Endothelial cell of umbilical vein (primary cell): ENCODE data around the gene STARD6. TPM values are rescaled to one million over a fixed set of nuclear protein-coding genes. Genes with fewer than 3 reads are reported as not detected.

Experiments
- BruUV-seq: library from RNA; stranded (reverse); fragments of 400-500 nt; replicated peaks from 2 replicates; lab custom pipeline; 2021; lab: Mats Ljungman, UMichigan
- CTCF ChIA-PET: fragments of 300-600, 350-600 bp; sonication (Branson Sonifier 250); formaldehyde crosslinking; loops from one replicate; lab custom pipeline; 2021; ENCODE audit warnings: antibody characterized with exemption, inconsistent platforms; lab: Charles Lee
- POLR2A ChIA-PET: fragments of 300-600, 350-600 bp; sonication (Branson Sonifier 250); formaldehyde crosslinking; loops from one replicate; lab custom pipeline; 2021; ENCODE audit warnings: antibody characterized with exemption, inconsistent platforms; lab: Charles Lee
- DNase-seq: peaks from one replicate; pipeline ENCODE4 v3.0.0-alpha.2; 2011; ENCODE audit warnings: low read depth, low spot score
- FAIRE-seq: peaks from 2 replicates; lab custom pipeline; 2011; peaks lifted over from hg19 to GRCh38; lab: Jason Lieb, UNC
- H2AFZ ChIP-seq: 2 replicates; pipeline ENCODE4 v1.6.0; 2012; ENCODE audit warnings: low read depth, low read length, control low read depth, inconsistent platforms
- H3K27ac ChIP-seq: 2 replicates; pipeline ENCODE4 v1.5.1; 2011; ENCODE audit warnings: low read depth, mild to moderate bottlenecking, control low read depth, low read length, moderate library complexity; ENCODE audit not compliant: insufficient read depth
- H3K27me3 ChIP-seq, 2 experiments: 2 replicates each; pipeline versions ENCODE4 v1.6.0 to v1.6.1; 2011; ENCODE audit warnings: low read length in 2 of 2, mixed read lengths in 1 of 2; ENCODE audit not compliant: control insufficient read depth in 2 of 2, insufficient read depth in 2 of 2
- H3K36me3 ChIP-seq, 2 experiments: 2 replicates in 1 of 2; 3 replicates in 1 of 2; pipeline ENCODE4 v1.5.1; 2011; ENCODE audit warnings: low read length in 2 of 2, mild to moderate bottlenecking in 1 of 2, moderate library complexity in 1 of 2; ENCODE audit not compliant: control insufficient read depth in 2 of 2, insufficient read depth in 2 of 2; ENCODE audit errors: extremely low read depth in 1 of 2
- H3K4me1 ChIP-seq: 3 replicates; pipeline ENCODE4 v1.5.1; 2011; ENCODE audit warnings: mild to moderate bottlenecking, low read length; ENCODE audit not compliant: control insufficient read depth, insufficient read depth; ENCODE audit errors: extremely low read depth
- H3K4me2 ChIP-seq: 2 replicates; pipeline ENCODE4 v1.6.1; 2011; ENCODE audit warnings: low read length, control low read depth, mixed read lengths; ENCODE audit not compliant: insufficient read depth
- H3K4me3 ChIP-seq, 3 experiments: fragments of 200-600 bp in 1 of 3; sonication (generic), shearing (Covaris generic) in 1 of 3; replicated peaks in 1 of 3; 2 replicates each; pipeline ENCODE4 v1.5.1; 2011 to 2016; ENCODE audit warnings: control low read depth in 3 of 3, low read length in 3 of 3, mild to moderate bottlenecking in 2 of 3, inconsistent platforms in 1 of 3, low read depth in 1 of 3, moderate library complexity in 1 of 3; ENCODE audit not compliant: insufficient read depth in 1 of 3
- H3K79me2 ChIP-seq: 2 replicates; pipeline ENCODE4 v1.6.0; 2012; ENCODE audit warnings: low read length, inconsistent platforms; ENCODE audit not compliant: control insufficient read depth, insufficient read depth
- H3K9ac ChIP-seq: replicated peaks from 2 replicates; pipeline ENCODE3; 2011; ENCODE audit warnings: low read length, control low read depth; ENCODE audit not compliant: insufficient read depth; ENCODE audit errors: extremely low read depth
- H3K9me1 ChIP-seq: replicated peaks from 3 replicates; pipeline ENCODE4 v1.6.0; 2011; ENCODE audit warnings: mild to moderate bottlenecking, low read length; ENCODE audit not compliant: control insufficient read depth, insufficient read depth; ENCODE audit errors: extremely low read depth
- H3K9me3 ChIP-seq: replicated peaks from 2 replicates; pipeline ENCODE4 v1.5.1; 2012; ENCODE audit warnings: low read length, inconsistent platforms; ENCODE audit not compliant: control insufficient read depth, insufficient read depth
- H4K20me1 ChIP-seq: replicated peaks from 2 replicates; pipeline ENCODE3; 2011; ENCODE audit warnings: mild to moderate bottlenecking, low read length; ENCODE audit not compliant: control insufficient read depth, insufficient read depth; ENCODE audit errors: extremely low read depth
- EZH2 ChIP-seq: IDR thresholded peaks from 2 replicates; pipeline ENCODE4 v1.6.1; 2012; ENCODE audit warnings: borderline replicate concordance, low read depth, mild to moderate bottlenecking, moderate library complexity, low read length, inconsistent platforms; ENCODE audit not compliant: severe bottlenecking
- FOS ChIP-seq: IDR thresholded peaks from 2 replicates; pipeline ENCODE4 v1.6.1; 2011; ENCODE audit warnings: mild to moderate bottlenecking, low read length, moderate library complexity, borderline replicate concordance; ENCODE audit not compliant: insufficient read depth
- GATA2 ChIP-seq: IDR thresholded peaks from 2 replicates; pipeline ENCODE4 v1.7.0; 2011; ENCODE audit warnings: low read depth, mild to moderate bottlenecking, moderate library complexity, mixed read lengths, low read length; ENCODE audit not compliant: insufficient read length, insufficient read depth
- JUN ChIP-seq: IDR thresholded peaks from 2 replicates; pipeline ENCODE4 v1.6.1; 2011; ENCODE audit warnings: borderline replicate concordance, low read depth; ENCODE audit not compliant: insufficient read length, insufficient read depth
- MYC ChIP-seq: IDR thresholded peaks from one replicate; pipeline ENCODE4 v1.6.1; 2011; ENCODE audit warnings: mild to moderate bottlenecking, low read depth, low read length
- POLR2A ChIP-seq: IDR thresholded peaks from 2 replicates; pipeline ENCODE4 v1.6.1; 2012; ENCODE audit warnings: low read depth, mild to moderate bottlenecking, control low read depth, low read length
- POLR2AphosphoS5 ChIP-seq: IDR thresholded peaks from 2 replicates; pipeline ENCODE4 v1.6.1; 2012; ENCODE audit warnings: low read depth, mild to moderate bottlenecking, control low read depth, low read length, moderate library complexity; ENCODE audit not compliant: insufficient read depth
- dilution Hi-C: fragments of 300-500 bp; cut with MboI; formaldehyde crosslinking; loops from one replicate; pipeline ENCODE4 v1.15.0; 2019; ENCODE audit warnings: low sequenced_read_pairs; ENCODE audit not compliant: extremely low pct_ligation_motif_present
- intact Hi-C: fragments of 100-400 bp; cut with micrococcal nuclease; formaldehyde crosslinking; loops from one replicate; pipeline ENCODE4 v1.10.0; 2022
- polyA plus RNA-seq, 4 experiments: library from polyadenylated mRNA; depleted of rRNA in 3 of 4; stranded (reverse) in 3 of 4; unstranded in 1 of 4; fragments of >200 nt; gene quantifications; 2 replicates each; pipeline versions ENCODE4 v1.2.1 to v1.2.3, GENCODE V29; 2011 to 2012; ENCODE audit warnings: missing spikeins in 1 of 4
- total RNA-seq: library from RNA; stranded (reverse); gene quantifications from 2 replicates; pipeline ENCODE4 v1.2.3, GENCODE V29; 2021
- TF ChIP-seq, protein P1 (sequence below), 2 donors: IDR thresholded peaks; 1 replicate in 1 of 2; 2 replicates in 1 of 2; pipeline ENCODE4 v1.5.1; 2011; ENCODE audit warnings: low read length in 2 of 2, mild to moderate bottlenecking in 2 of 2, moderate library complexity in 2 of 2, control low read depth in 1 of 2, inconsistent platforms in 1 of 2, low read depth in 1 of 2; ENCODE audit not compliant: insufficient read depth in 1 of 2; ENCODE audit errors: extremely low read depth in 1 of 2
- TF ChIP-seq, protein P2 (sequence below): IDR thresholded peaks from 2 replicates; pipeline ENCODE4 v1.6.1; 2011; ENCODE audit not compliant: insufficient read depth, insufficient read length

STARD6 gene
- total and polyA plus RNA-seq, 2 donors (not counting 3 experiments of a cell fraction or from before 2014, with no cell fraction given) = not detected

DNA sequence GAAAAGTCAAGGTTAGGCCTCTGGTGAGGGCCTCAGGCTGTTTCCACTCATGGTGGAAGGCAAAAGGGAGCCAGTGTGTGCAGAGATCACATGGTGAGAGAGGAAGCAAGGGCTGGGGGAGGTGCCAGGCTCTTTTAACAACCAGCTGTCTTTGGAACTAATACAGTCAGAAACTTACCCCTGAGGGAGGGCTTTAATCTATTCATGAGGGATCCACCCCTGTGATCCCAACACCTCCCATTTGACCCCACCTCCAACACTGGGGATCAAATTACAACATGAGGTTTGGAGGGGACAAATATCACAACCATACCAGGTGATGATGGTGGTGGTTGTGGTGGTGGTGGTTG, 77.5 kb downstream of the STARD6 start:
- H3K9me3 ChIP-seq = no peaks in the 10 kb centered on the region
- no peaks in the 10 kb centered on the region for H4K20me1 ChIP-seq
- DNase-seq (no peak), FAIRE-seq (no peak)
- TF ChIP-seq, protein P1, sequence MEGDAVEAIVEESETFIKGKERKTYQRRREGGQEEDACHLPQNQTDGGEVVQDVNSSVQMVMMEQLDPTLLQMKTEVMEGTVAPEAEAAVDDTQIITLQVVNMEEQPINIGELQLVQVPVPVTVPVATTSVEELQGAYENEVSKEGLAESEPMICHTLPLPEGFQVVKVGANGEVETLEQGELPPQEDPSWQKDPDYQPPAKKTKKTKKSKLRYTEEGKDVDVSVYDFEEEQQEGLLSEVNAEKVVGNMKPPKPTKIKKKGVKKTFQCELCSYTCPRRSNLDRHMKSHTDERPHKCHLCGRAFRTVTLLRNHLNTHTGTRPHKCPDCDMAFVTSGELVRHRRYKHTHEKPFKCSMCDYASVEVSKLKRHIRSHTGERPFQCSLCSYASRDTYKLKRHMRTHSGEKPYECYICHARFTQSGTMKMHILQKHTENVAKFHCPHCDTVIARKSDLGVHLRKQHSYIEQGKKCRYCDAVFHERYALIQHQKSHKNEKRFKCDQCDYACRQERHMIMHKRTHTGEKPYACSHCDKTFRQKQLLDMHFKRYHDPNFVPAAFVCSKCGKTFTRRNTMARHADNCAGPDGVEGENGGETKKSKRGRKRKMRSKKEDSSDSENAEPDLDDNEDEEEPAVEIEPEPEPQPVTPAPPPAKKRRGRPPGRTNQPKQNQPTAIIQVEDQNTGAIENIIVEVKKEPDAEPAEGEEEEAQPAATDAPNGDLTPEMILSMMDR (IDR thresholded peaks at IDR 0.05; ENCODE audit: extremely low read depth in 1 of 2, insufficient read depth in 1 of 2, low read depth in 1 of 2, low read length in 2 of 2) = no peak
- TF ChIP-seq POLR2A = no peak
- CTCF ChIA-PET = interaction anchor here (2.3 kb wide), 1 partner anchor 10 kb away, joined by 11 read pairs; the partner anchor contains the start of gene POLI
- no peak overlapping the region for H3K4me3 ChIP-seq
- no peak overlapping the region for H3K4me2 ChIP-seq
- POLR2A ChIA-PET = no interaction called here
- no TSS peak for BruUV-seq
- H3K79me2 ChIP-seq = no peaks in the 10 kb centered on the region
- peaks cover 4 to 10% of the 10 kb centered on the region in 2 experiments for H3K36me3 ChIP-seq
- H3K4me1 ChIP-seq = peaks cover 2% of the 10 kb centered on the region
- dilution Hi-C loops = no loop called here
- no peak overlapping the region for H2AFZ ChIP-seq
- H3K9ac ChIP-seq = no peak overlapping the region
- intact Hi-C loops = no loop called here
- no peaks in the 10 kb centered on the region for H3K9me1 ChIP-seq
- no peak overlapping the region for H3K27ac ChIP-seq
- no peaks in the 10 kb centered on the region for H3K27me3 ChIP-seq

DNA sequence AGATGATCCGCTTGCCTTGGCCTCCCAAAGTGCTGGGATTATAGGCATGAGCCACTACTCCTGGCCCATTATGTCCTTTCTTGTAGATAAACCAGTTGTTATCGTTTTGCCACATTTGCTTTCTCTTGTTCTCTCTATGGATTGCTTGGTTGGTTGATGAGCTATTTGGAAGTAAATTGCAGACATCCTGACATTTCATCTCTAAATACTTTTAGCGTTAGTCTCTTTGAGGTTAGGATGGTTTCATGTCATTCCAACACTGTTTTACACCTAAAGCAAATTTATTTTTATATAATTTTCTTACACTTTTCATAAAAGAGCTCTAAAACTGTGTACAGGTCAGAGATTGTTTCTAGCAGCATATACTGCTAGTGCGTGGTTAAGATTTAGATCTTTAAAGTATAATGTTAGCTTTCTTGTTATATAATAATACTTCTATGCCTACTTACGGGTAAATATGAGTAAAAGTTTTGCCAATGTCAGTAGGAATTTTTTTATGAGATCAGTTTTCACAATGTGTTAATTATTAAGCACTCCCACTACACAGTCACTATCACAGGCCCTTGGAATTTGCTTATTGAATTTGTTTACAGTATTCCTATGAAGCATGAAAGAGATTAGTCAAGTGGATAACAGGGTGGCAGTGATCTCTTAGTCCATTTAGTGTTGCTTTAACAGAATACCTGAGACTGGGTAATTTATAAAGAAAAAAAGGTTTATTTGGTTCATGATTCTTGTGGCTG, 78.0 kb downstream of the STARD6 start:
- no peaks in the 10 kb centered on the region for H3K79me2 ChIP-seq
- no peaks in the 10 kb centered on the region for H3K4me1 ChIP-seq
- no TSS peak for BruUV-seq
- no peak overlapping the region for H3K4me3 ChIP-seq
- POLR2A ChIA-PET = no interaction called here
- H3K9ac ChIP-seq = no peak overlapping the region
- H3K27me3 ChIP-seq = no peaks in the 10 kb centered on the region
- no peak overlapping the region for H3K4me2 ChIP-seq
- no peaks in the 10 kb centered on the region for H4K20me1 ChIP-seq
- no peak overlapping the region for H3K27ac ChIP-seq
- dilution Hi-C loops (no loop called here), intact Hi-C loops (no loop called here)
- H2AFZ ChIP-seq = no peak overlapping the region
- CTCF ChIA-PET = interaction anchor here (2.3 kb wide), 1 partner anchor 10 kb away, joined by 11 read pairs; the partner anchor contains the start of gene POLI
- no peak for DNase-seq
- TF ChIP-seq GATA2 (no peak), FOS (no peak), EZH2 (no peak), POLR2A (no peak), JUN (no peak), MYC (no peak), POLR2AphosphoS5 (no peak)
- TF ChIP-seq, protein P1 (IDR thresholded peaks at IDR 0.05; ENCODE audit: extremely low read depth in 1 of 2, insufficient read depth in 1 of 2, low read depth in 1 of 2, low read length in 2 of 2) = no peak
- TF ChIP-seq, protein P2, sequence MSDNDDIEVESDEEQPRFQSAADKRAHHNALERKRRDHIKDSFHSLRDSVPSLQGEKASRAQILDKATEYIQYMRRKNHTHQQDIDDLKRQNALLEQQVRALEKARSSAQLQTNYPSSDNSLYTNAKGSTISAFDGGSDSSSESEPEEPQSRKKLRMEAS = no peak
- FAIRE-seq = no peak
- no peaks in the 10 kb centered on the region for H3K9me1 ChIP-seq
- peaks cover 4 to 10% of the 10 kb centered on the region in 2 experiments for H3K36me3 ChIP-seq
- H3K9me3 ChIP-seq = no peaks in the 10 kb centered on the region
